CMK (cell line): ENCODE results near the gene IFT81.

Experiments
- DNase-seq: peaks from one replicate; pipeline ENCODE4 v3.0.0-alpha.2; 2010; ENCODE audit warnings: low read depth

The IFT81 gene

GRCh38 chr12:110156766-110157165, 32.6 kb downstream of the IFT81 start:
- DNase-seq = no peak

GRCh38 chr12:110157539-110157938, 33.4 kb downstream of the IFT81 start:
- no peak for DNase-seq

- no peak for DNase-seq
Observed at GRCh38 chr12:110159671-110160245, 35.6 kb downstream of the IFT81 start.

GRCh38 chr12:110165540-110166159, 41.5 kb downstream of the IFT81 start:
- no peak for DNase-seq

GRCh38 chr12:110168732-110169455, 44.7 kb downstream of the IFT81 start:
- no peak for DNase-seq

GRCh38 chr12:110170535-110171185, 46.5 kb downstream of the IFT81 start:
- no peak for DNase-seq

- no peak for DNase-seq
Observed at GRCh38 chr12:110171186-110171538, 47.0 kb downstream of the IFT81 start.

GRCh38 chr12:110171636-110172035, 47.5 kb downstream of the IFT81 start:
- no peak for DNase-seq

GRCh38 chr12:110174373-110174996, 50.3 kb downstream of the IFT81 start:
- no peak for DNase-seq

GRCh38 chr12:110175201-110175600, 51.0 kb downstream of the IFT81 start:
- no peak for DNase-seq

- no peak for DNase-seq
Observed at GRCh38 chr12:110176745-110177144, 52.6 kb downstream of the IFT81 start.

GRCh38 chr12:110179291-110179690, 55.1 kb downstream of the IFT81 start:
- no peak for DNase-seq

- no peak for DNase-seq
Observed at GRCh38 chr12:110180591-110181005, 56.4 kb downstream of the IFT81 start.

- no peak for DNase-seq
Observed at GRCh38 chr12:110182281-110182680, 58.1 kb downstream of the IFT81 start.

GRCh38 chr12:110183386-110183785, 59.2 kb downstream of the IFT81 start:
- no peak for DNase-seq

GRCh38 chr12:110185626-110186025, 61.5 kb downstream of the IFT81 start:
- no peak for DNase-seq

- no peak for DNase-seq
Observed at GRCh38 chr12:110186059-110186458, 61.9 kb downstream of the IFT81 start.

GRCh38 chr12:110193196-110193595, 69.0 kb downstream of the IFT81 start:
- no peak for DNase-seq

- no peak for DNase-seq
Observed at GRCh38 chr12:110197003-110197402, 72.8 kb downstream of the IFT81 start.

- DNase-seq = no peak
Observed at GRCh38 chr12:110198386-110198785, 74.2 kb downstream of the IFT81 start.

- DNase-seq = no peak
Observed at GRCh38 chr12:110199339-110200123, 75.4 kb downstream of the IFT81 start.

GRCh38 chr12:110200124-110200417, 75.9 kb downstream of the IFT81 start:
- no peak for DNase-seq
